Measurements from ENCODE around the gene SMIM26.

The SMIM26 gene

DNA sequence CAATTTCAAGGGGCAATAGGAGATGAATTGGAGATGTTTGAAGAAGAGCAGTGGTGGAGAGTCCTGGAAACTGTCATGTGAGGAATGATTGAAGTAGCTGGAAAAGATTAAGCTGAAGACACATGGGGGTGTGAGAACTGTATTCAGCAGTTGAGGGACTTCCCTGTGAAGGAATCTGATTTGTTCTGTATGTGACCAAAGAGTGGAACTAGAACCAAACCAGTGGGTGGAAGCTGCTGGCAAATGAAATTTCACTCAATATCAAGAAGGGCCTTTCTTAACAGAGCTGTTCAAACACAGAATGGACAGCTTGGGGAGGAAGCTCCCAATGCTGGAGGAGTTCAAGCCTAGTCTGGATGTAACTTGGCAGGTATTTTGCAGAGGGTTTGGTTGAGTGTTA lies 38.2 kb upstream of the SMIM26 start:
- Histone ChIP-seq H3K4me3 (ENCODE audit: control insufficient read depth in 1 of 7, extremely low read depth in 1 of 7, insufficient read depth in 4 of 7, low read depth in 2 of 7, low read length in 6 of 7) (no peak overlapping the region), H3K4me1 (ENCODE audit: control extremely low read depth in 1 of 4, control insufficient read depth in 4 of 4, insufficient read depth in 4 of 4, low read length in 3 of 4) (no peaks in the 10 kb centered on the region), H3K36me3 (ENCODE audit: control insufficient read depth in 4 of 4, insufficient read depth in 4 of 4, low read length in 3 of 4) (peaks cover 26 to 89% (median 74%) of the 10 kb centered on the region in 4 experiments), H3K9me3 (ENCODE audit: control extremely low read depth in 1 of 5, control insufficient read depth in 4 of 5, insufficient read depth in 2 of 5, low read depth in 1 of 5, low read length in 4 of 5) (no peaks in the 10 kb centered on the region), H3K27me3 (replicated peaks in 2 of 5; ENCODE audit: control insufficient read depth in 4 of 5, insufficient read depth in 5 of 5, low read length in 4 of 5) (no peaks in the 10 kb centered on the region), H3K27ac (ENCODE audit: insufficient read depth in 1 of 2, low read depth in 1 of 2, low read length in 2 of 2, poor library complexity in 1 of 2, severe bottlenecking in 2 of 2) (no peak overlapping the region)
- DNase-seq = no peak
- ChIA-PET CTCF (no interaction called here), POLR2A (no interaction called here)

DNA sequence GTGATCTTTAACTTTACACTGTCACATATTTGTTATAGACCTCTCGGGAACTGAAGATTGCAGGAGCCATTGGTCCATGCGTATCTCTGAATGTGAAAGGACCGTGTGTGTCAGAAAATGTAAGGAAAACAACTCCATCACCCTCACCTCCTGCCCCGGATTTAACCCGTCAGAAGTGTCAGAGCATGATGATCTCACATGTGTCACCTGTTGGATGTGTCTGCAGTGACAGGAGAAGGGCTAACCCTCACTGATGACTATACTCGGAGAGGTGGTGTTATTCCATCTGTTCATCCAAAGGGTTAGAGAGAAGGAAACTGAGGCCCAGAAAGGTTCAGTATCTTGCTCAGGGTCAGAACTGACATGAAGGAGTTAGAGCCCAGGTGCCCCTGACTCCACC lies 34.6 kb upstream of the SMIM26 start:
- POLR2A ChIA-PET = no interaction called here
- Histone ChIP-seq H3K4me1 (ENCODE audit: control extremely low read depth in 1 of 4, control insufficient read depth in 4 of 4, insufficient read depth in 4 of 4, low read length in 3 of 4) (no peaks in the 10 kb centered on the region), H3K9me3 (ENCODE audit: control extremely low read depth in 1 of 5, control insufficient read depth in 4 of 5, insufficient read depth in 2 of 5, low read depth in 1 of 5, low read length in 4 of 5) (peaks cover 0 to 3% (median 0%) of the 10 kb centered on the region in 5 experiments), H3K27ac (ENCODE audit: insufficient read depth in 1 of 2, low read depth in 1 of 2, low read length in 2 of 2, poor library complexity in 1 of 2, severe bottlenecking in 2 of 2) (no peak overlapping the region), H3K36me3 (ENCODE audit: control insufficient read depth in 4 of 4, insufficient read depth in 4 of 4, low read length in 3 of 4) (peaks cover 20 to 83% (median 61%) of the 10 kb centered on the region in 4 experiments), H3K27me3 (replicated peaks in 2 of 5; ENCODE audit: control insufficient read depth in 4 of 5, insufficient read depth in 5 of 5, low read length in 4 of 5) (no peaks in the 10 kb centered on the region), H3K4me3 (ENCODE audit: control insufficient read depth in 1 of 7, extremely low read depth in 1 of 7, insufficient read depth in 4 of 7, low read depth in 2 of 7, low read length in 6 of 7) (no peak overlapping the region)
- DNase-seq = no peak
- 91% methylated on average over 1 of the region's 6 CpGs for WGBS (ENCODE audit: insufficient coverage)
- CTCF ChIA-PET = no interaction called here

DNA sequence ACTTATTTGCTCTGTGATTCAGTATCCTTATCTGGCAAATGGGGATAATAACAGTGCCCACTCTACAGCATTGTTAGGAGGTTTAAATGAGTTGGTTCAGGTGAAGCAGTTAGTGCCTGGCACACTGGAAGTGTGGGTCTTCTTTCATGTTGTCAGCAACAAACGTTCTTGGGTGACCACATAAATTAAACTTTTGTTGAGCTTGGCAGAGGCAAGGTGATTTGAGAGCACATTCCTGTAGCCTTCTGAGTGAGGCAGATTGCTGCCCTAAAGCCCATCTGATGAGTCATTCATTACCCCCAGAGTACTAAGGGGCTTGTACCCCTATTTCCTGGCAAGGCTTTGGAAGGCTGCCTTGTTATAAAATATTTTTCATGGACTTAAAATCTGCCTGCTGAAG lies 33.7 kb upstream of the SMIM26 start:
- no peaks in the 10 kb centered on the region for H3K4me1 ChIP-seq (ENCODE audit: control extremely low read depth in 1 of 4, control insufficient read depth in 4 of 4, insufficient read depth in 4 of 4, low read length in 3 of 4)
- 100% methylated on average over 1 of the region's 1 CpG for WGBS (ENCODE audit: insufficient coverage)
- ChIA-PET CTCF (no interaction called here), POLR2A (no interaction called here)
- peaks cover 19 to 79% (median 55%) of the 10 kb centered on the region in 4 experiments for H3K36me3 ChIP-seq (ENCODE audit: control insufficient read depth in 4 of 4, insufficient read depth in 4 of 4, low read length in 3 of 4)
- DNase-seq = no peak
- no peak overlapping the region for H3K4me3 ChIP-seq (ENCODE audit: control insufficient read depth in 1 of 7, extremely low read depth in 1 of 7, insufficient read depth in 4 of 7, low read depth in 2 of 7, low read length in 6 of 7)
- no peaks in the 10 kb centered on the region for H3K27me3 ChIP-seq (replicated peaks in 2 of 5; ENCODE audit: control insufficient read depth in 4 of 5, insufficient read depth in 5 of 5, low read length in 4 of 5)
- H3K27ac ChIP-seq (ENCODE audit: insufficient read depth in 1 of 2, low read depth in 1 of 2, low read length in 2 of 2, poor library complexity in 1 of 2, severe bottlenecking in 2 of 2) = no peak overlapping the region
- peaks cover 0 to 3% (median 0%) of the 10 kb centered on the region in 5 experiments for H3K9me3 ChIP-seq (ENCODE audit: control extremely low read depth in 1 of 5, control insufficient read depth in 4 of 5, insufficient read depth in 2 of 5, low read depth in 1 of 5, low read length in 4 of 5)

DNA sequence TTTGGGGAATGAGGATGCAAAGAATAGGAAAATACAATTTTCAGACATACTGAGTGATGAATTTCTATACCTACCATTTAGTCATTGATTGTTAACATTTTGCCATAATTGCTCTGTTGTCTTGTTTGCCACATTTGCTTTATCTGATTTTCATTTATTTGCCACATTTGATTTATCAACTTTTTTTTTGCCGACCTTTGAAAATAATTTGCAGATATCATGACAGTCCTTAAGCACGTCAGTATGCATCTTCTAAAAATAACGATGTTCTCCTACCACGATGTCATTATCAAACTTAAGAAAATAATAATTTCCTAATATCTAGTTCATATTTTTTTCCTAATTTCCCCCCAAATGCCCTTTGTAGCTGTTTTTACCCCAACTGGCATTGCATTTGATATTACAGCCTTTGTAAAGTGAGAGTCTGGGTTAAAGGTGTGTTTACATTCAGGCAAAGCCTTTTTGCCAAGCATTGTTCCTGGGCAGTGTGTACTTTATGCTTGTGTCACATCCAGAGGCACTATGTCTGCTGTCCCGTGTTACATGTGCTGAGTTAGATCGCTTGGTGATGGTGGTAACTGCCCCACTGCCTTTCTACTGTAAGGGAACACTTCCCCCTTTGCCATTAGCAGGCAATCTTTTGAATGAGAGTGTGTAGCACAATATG lies 33.1 kb upstream of the SMIM26 start:
- Histone ChIP-seq H3K27me3 (replicated peaks in 2 of 5; ENCODE audit: control insufficient read depth in 4 of 5, insufficient read depth in 5 of 5, low read length in 4 of 5) (no peaks in the 10 kb centered on the region), H3K36me3 (ENCODE audit: control insufficient read depth in 4 of 4, insufficient read depth in 4 of 4, low read length in 3 of 4) (peaks cover 17 to 73% (median 51%) of the 10 kb centered on the region in 4 experiments), H3K9me3 (ENCODE audit: control extremely low read depth in 1 of 5, control insufficient read depth in 4 of 5, insufficient read depth in 2 of 5, low read depth in 1 of 5, low read length in 4 of 5) (peaks cover 0 to 3% (median 0%) of the 10 kb centered on the region in 5 experiments), H3K4me1 (ENCODE audit: control extremely low read depth in 1 of 4, control insufficient read depth in 4 of 4, insufficient read depth in 4 of 4, low read length in 3 of 4) (no peaks in the 10 kb centered on the region), H3K27ac (ENCODE audit: insufficient read depth in 1 of 2, low read depth in 1 of 2, low read length in 2 of 2, poor library complexity in 1 of 2, severe bottlenecking in 2 of 2) (no peak overlapping the region), H3K4me3 (ENCODE audit: control insufficient read depth in 1 of 7, extremely low read depth in 1 of 7, insufficient read depth in 4 of 7, low read depth in 2 of 7, low read length in 6 of 7) (no peak overlapping the region)
- 100% methylated on average over 4 of the region's 6 CpGs for WGBS (ENCODE audit: insufficient coverage)
- no peak for DNase-seq
- ChIA-PET POLR2A (no interaction called here), CTCF (no interaction called here)

DNA sequence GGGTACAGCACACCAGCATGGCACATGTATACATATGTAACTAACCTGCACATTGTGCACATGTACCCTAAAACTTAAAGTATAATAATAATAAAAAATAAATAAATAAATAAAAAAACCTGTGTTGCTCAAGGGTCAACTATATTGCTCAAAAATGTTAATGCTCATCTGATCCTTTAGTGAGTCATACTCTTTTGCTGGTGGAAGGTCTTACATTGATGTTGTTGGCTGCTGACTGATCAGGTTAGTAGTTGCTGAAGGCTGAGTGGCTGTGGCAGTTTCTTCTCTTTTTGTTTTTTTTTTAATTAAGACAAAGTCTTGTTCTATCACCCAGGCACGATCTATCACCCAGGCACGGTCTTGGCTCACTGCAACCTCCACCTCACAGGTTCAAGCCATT lies 29.6 kb upstream of the SMIM26 start:
- WGBS (ENCODE audit: insufficient coverage) = 100% methylated on average over 2 of the region's 2 CpGs
- Histone ChIP-seq H3K4me1 (ENCODE audit: control extremely low read depth in 1 of 4, control insufficient read depth in 4 of 4, insufficient read depth in 4 of 4, low read length in 3 of 4) (no peaks in the 10 kb centered on the region), H3K27ac (ENCODE audit: insufficient read depth in 1 of 2, low read depth in 1 of 2, low read length in 2 of 2, poor library complexity in 1 of 2, severe bottlenecking in 2 of 2) (no peak overlapping the region), H3K9me3 (ENCODE audit: control extremely low read depth in 1 of 5, control insufficient read depth in 4 of 5, insufficient read depth in 2 of 5, low read depth in 1 of 5, low read length in 4 of 5) (peaks cover 0 to 3% (median 0%) of the 10 kb centered on the region in 5 experiments), H3K27me3 (replicated peaks in 2 of 5; ENCODE audit: control insufficient read depth in 4 of 5, insufficient read depth in 5 of 5, low read length in 4 of 5) (no peaks in the 10 kb centered on the region), H3K4me3 (ENCODE audit: control insufficient read depth in 1 of 7, extremely low read depth in 1 of 7, insufficient read depth in 4 of 7, low read depth in 2 of 7, low read length in 6 of 7) (no peak overlapping the region), H3K36me3 (ENCODE audit: control insufficient read depth in 4 of 4, insufficient read depth in 4 of 4, low read length in 3 of 4) (peaks cover 26 to 69% (median 41%) of the 10 kb centered on the region in 4 experiments)
- DNase-seq = no peak
- CTCF ChIA-PET = no interaction called here
- POLR2A ChIA-PET = interaction anchor here (0.6 kb wide), 1 partner anchor 72 kb away, joined by 3 read pairs; no protein-coding TSS in a partner anchor

DNA sequence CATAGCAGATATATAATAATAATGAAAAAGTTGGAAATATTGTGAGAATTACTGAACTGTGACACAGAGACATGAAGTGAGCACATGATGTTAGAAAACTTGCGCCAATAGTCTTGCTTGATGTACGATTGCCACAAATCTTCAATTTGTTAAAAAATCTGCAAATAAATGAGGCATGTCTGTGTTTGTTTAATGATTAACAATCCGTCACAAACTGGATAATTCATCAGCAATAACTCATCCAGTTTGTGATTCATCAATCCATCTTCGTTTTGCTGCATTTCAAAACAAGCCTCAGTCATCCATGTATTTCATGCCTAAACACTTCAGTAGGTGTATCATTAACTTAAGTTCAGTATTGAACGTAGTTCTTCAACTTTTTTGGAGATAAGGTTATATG lies 25.5 kb upstream of the SMIM26 start:
- ChIA-PET POLR2A (no interaction called here), CTCF (no interaction called here)
- H3K9me3 ChIP-seq (ENCODE audit: control extremely low read depth in 1 of 5, control insufficient read depth in 4 of 5, insufficient read depth in 2 of 5, low read depth in 1 of 5, low read length in 4 of 5) = peaks cover 0 to 3% (median 0%) of the 10 kb centered on the region in 5 experiments
- H3K27me3 ChIP-seq (replicated peaks in 2 of 5; ENCODE audit: control insufficient read depth in 4 of 5, insufficient read depth in 5 of 5, low read length in 4 of 5) = no peaks in the 10 kb centered on the region
- peaks cover 19 to 66% (median 40%) of the 10 kb centered on the region in 4 experiments for H3K36me3 ChIP-seq (ENCODE audit: control insufficient read depth in 4 of 4, insufficient read depth in 4 of 4, low read length in 3 of 4)
- no peaks in the 10 kb centered on the region for H3K4me1 ChIP-seq (ENCODE audit: control extremely low read depth in 1 of 4, control insufficient read depth in 4 of 4, insufficient read depth in 4 of 4, low read length in 3 of 4)
- 93% methylated on average over 3 of the region's 5 CpGs for WGBS (ENCODE audit: insufficient coverage)
- H3K4me3 ChIP-seq (ENCODE audit: control insufficient read depth in 1 of 7, extremely low read depth in 1 of 7, insufficient read depth in 4 of 7, low read depth in 2 of 7, low read length in 6 of 7) = no peak overlapping the region
- H3K27ac ChIP-seq (ENCODE audit: insufficient read depth in 1 of 2, low read depth in 1 of 2, low read length in 2 of 2, poor library complexity in 1 of 2, severe bottlenecking in 2 of 2) = no peak overlapping the region
- DNase-seq = no peak

DNA sequence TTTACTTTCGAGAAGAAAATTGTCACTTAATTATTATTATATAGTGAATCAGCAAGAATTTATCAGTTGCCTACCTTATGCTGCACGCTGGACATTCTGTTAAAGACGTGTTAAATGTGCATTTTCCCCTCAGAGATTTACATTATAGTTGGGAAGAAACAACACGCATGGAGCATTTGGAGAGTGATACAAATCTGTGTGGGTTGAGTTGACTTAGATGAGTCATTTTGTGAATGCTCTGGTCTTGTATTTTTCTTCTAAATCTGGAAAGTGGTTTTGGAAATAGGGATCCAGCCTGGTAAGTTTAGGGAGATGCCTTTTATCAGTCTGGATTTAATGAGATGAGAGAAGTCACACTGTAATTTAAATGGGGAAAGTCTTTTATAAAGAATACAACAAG lies 24.0 kb upstream of the SMIM26 start:
- Histone ChIP-seq H3K27me3 (replicated peaks in 2 of 5; ENCODE audit: control insufficient read depth in 4 of 5, insufficient read depth in 5 of 5, low read length in 4 of 5) (no peaks in the 10 kb centered on the region), H3K4me3 (ENCODE audit: control insufficient read depth in 1 of 7, extremely low read depth in 1 of 7, insufficient read depth in 4 of 7, low read depth in 2 of 7, low read length in 6 of 7) (no peak overlapping the region), H3K36me3 (ENCODE audit: control insufficient read depth in 4 of 4, insufficient read depth in 4 of 4, low read length in 3 of 4) (peaks cover 17 to 67% (median 44%) of the 10 kb centered on the region in 4 experiments), H3K9me3 (ENCODE audit: control extremely low read depth in 1 of 5, control insufficient read depth in 4 of 5, insufficient read depth in 2 of 5, low read depth in 1 of 5, low read length in 4 of 5) (no peaks in the 10 kb centered on the region), H3K27ac (ENCODE audit: insufficient read depth in 1 of 2, low read depth in 1 of 2, low read length in 2 of 2, poor library complexity in 1 of 2, severe bottlenecking in 2 of 2) (no peak overlapping the region), H3K4me1 (ENCODE audit: control extremely low read depth in 1 of 4, control insufficient read depth in 4 of 4, insufficient read depth in 4 of 4, low read length in 3 of 4) (no peaks in the 10 kb centered on the region)
- WGBS (ENCODE audit: insufficient coverage) = 80% methylated on average over 3 of the region's 4 CpGs
- POLR2A ChIA-PET = no interaction called here
- CTCF ChIA-PET = no interaction called here
- DNase-seq = no peak
